CD14-positive monocyte (primary cell): Measurements from ENCODE around the gene FHL3. TPM values are rescaled to one million over a fixed set of nuclear protein-coding genes. Genes with fewer than 3 reads are reported as not detected.

Experiments used
- DNase-seq, 3 donors: peaks; one replicate each; pipeline ENCODE4 v3.0.0-alpha.2; 2011 to 2022
- H2AFZ ChIP-seq: 2 replicates; pipeline ENCODE4 v1.6.0; 2012; ENCODE audit warnings: mild to moderate bottlenecking, low read depth, low read length, inconsistent platforms; ENCODE audit not compliant: insufficient read depth, poor library complexity, severe bottlenecking
- H3K27ac ChIP-seq, 2 donors: 1 replicate in 1 of 2; 2 replicates in 1 of 2; pipeline ENCODE4 v1.5.1; 2012 to 2013; ENCODE audit warnings: low read length in 2 of 2, control low read depth in 1 of 2, inconsistent platforms in 1 of 2, low read depth in 1 of 2, mild to moderate bottlenecking in 1 of 2
- H3K27me3 ChIP-seq, 2 donors: one replicate each; pipeline versions ENCODE4 v1.6.0 to v1.6.1; 2011 to 2013; ENCODE audit warnings: low read length in 2 of 2; ENCODE audit not compliant: control insufficient read depth in 2 of 2, insufficient read depth in 2 of 2
- H3K36me3 ChIP-seq, 2 donors: replicated peaks in 1 of 2; 1 replicate in 1 of 2; 2 replicates in 1 of 2; pipeline versions ENCODE4 v1.5.1 to v1.6.1; 2012 to 2013; ENCODE audit warnings: low read length in 2 of 2, control low read depth in 1 of 2, inconsistent platforms in 1 of 2, mild to moderate bottlenecking in 1 of 2; ENCODE audit not compliant: insufficient read depth in 2 of 2, control insufficient read depth in 1 of 2
- H3K4me1 ChIP-seq, 2 donors: 1 replicate in 1 of 2; 2 replicates in 1 of 2; pipeline versions ENCODE4 v1.5.1 to v1.6.1; 2012 to 2013; ENCODE audit warnings: low read length in 2 of 2, control low read depth in 1 of 2, inconsistent platforms in 1 of 2, mild to moderate bottlenecking in 1 of 2, moderate library complexity in 1 of 2; ENCODE audit not compliant: insufficient read depth in 2 of 2, control insufficient read depth in 1 of 2
- H3K4me2 ChIP-seq: replicated peaks from 2 replicates; pipeline ENCODE3; 2012; ENCODE audit warnings: low read length, moderate library complexity, mild to moderate bottlenecking; ENCODE audit not compliant: poor library complexity, severe bottlenecking; ENCODE audit errors: extremely low read depth
- H3K4me3 ChIP-seq, 3 experiments: fragments of 200-600 bp in 1 of 3; sonication (generic) in 1 of 3; replicated peaks in 1 of 3; 1 replicate in 2 of 3; 2 replicates in 1 of 3; pipeline ENCODE4 v1.5.1; 2011 to 2013; ENCODE audit warnings: low read length in 3 of 3, mild to moderate bottlenecking in 3 of 3, control low read depth in 2 of 3, low read depth in 2 of 3, inconsistent platforms in 1 of 3, moderate library complexity in 1 of 3
- H3K79me2 ChIP-seq: 2 replicates; pipeline ENCODE4 v1.6.0; 2012; ENCODE audit warnings: mild to moderate bottlenecking, control low read depth, inconsistent platforms, low read length, moderate library complexity; ENCODE audit not compliant: insufficient read depth
- H3K9ac ChIP-seq: 2 replicates; pipeline ENCODE4 v1.6.0; 2017; ENCODE audit warnings: low read length, mild to moderate bottlenecking; ENCODE audit not compliant: insufficient read depth, poor library complexity, severe bottlenecking
- H3K9me3 ChIP-seq, 2 donors: replicated peaks in 1 of 2; 1 replicate in 1 of 2; 2 replicates in 1 of 2; pipeline versions ENCODE4 v1.5.1 to v1.6.1; 2012 to 2013; ENCODE audit warnings: low read length in 2 of 2, control low read depth in 1 of 2; ENCODE audit not compliant: control insufficient read depth in 1 of 2, insufficient read depth in 1 of 2
- H4K20me1 ChIP-seq: 2 replicates; pipeline ENCODE4 v1.6.0; 2012; ENCODE audit warnings: mild to moderate bottlenecking, low read length, control low read depth, moderate library complexity; ENCODE audit not compliant: insufficient read depth
- H3K27ac Mint-ChIP-seq, 7 donors: one replicate each; pipeline ENCODE4 v1.8.0; 2020; ENCODE audit warnings: mild to moderate bottlenecking in 7 of 7, mixed read lengths in 7 of 7, moderate library complexity in 6 of 7, inconsistent platforms in 2 of 7
- H3K27me3 Mint-ChIP-seq, 3 donors: one replicate each; pipeline ENCODE4 v1.8.0; 2021 to 2022; ENCODE audit warnings: low read depth in 3 of 3, mild to moderate bottlenecking in 3 of 3, mixed read lengths in 3 of 3, moderate library complexity in 3 of 3, inconsistent platforms in 1 of 3
- H3K36me3 Mint-ChIP-seq, 2 donors: one replicate each; pipeline ENCODE4 v1.8.0; 2020; ENCODE audit warnings: mixed read lengths in 2 of 2, inconsistent platforms in 1 of 2, mild to moderate bottlenecking in 1 of 2
- H3K4me1 Mint-ChIP-seq: one replicate; pipeline ENCODE4 v1.8.0; 2020; ENCODE audit warnings: mild to moderate bottlenecking, mixed read lengths
- H3K4me3 Mint-ChIP-seq, 2 donors: one replicate each; pipeline ENCODE4 v1.8.0; 2020; ENCODE audit warnings: mild to moderate bottlenecking in 2 of 2, mixed read lengths in 2 of 2, moderate library complexity in 1 of 2
- H3K9me3 Mint-ChIP-seq, 7 donors: one replicate each; pipeline ENCODE4 v1.8.0; 2020 to 2022; ENCODE audit warnings: mixed read lengths in 7 of 7, mild to moderate bottlenecking in 6 of 7, moderate library complexity in 6 of 7, inconsistent platforms in 2 of 7
- WGBS: methylation state at CpG from one replicate; pipeline ENCODE4 v1.1.5; 2013; ENCODE audit warnings: missing lambda C conversion rate; ENCODE audit not compliant: insufficient coverage; 5-methylcytosine and 5-hydroxymethylcytosine counted together
- intact Hi-C, 2 donors: fragments of 100-400 bp; cut with micrococcal nuclease; formaldehyde crosslinking; loops; one replicate each; pipeline versions ENCODE4 v1.15.0 to v1.15.1; 2023
- polyA plus RNA-seq, 3 donors: library from polyadenylated mRNA; depleted of rRNA in 1 of 3; unstranded in 2 of 3; stranded (reverse) in 1 of 3; fragments of 300-500 nt in 2 of 3; fragments of >200 nt in 1 of 3; fragmentation: Illumina TruSeq in 2 of 3; gene quantifications; 1 replicate in 2 of 3; 2 replicates in 1 of 3; pipeline ENCODE4 v1.2.3, GENCODE V29; 2012 to 2021
- TF ChIP-seq, protein P1 (sequence below): fragments of 200-600 bp; IDR thresholded peaks from one replicate; pipeline ENCODE4 v1.8.0; 2022; ENCODE audit warnings: antibody characterized with exemption, mild to moderate bottlenecking

The FHL3 gene
- polyA plus RNA-seq, 3 donors, result 24.7 to 32.3 (median 26.1) TPM

DNA sequence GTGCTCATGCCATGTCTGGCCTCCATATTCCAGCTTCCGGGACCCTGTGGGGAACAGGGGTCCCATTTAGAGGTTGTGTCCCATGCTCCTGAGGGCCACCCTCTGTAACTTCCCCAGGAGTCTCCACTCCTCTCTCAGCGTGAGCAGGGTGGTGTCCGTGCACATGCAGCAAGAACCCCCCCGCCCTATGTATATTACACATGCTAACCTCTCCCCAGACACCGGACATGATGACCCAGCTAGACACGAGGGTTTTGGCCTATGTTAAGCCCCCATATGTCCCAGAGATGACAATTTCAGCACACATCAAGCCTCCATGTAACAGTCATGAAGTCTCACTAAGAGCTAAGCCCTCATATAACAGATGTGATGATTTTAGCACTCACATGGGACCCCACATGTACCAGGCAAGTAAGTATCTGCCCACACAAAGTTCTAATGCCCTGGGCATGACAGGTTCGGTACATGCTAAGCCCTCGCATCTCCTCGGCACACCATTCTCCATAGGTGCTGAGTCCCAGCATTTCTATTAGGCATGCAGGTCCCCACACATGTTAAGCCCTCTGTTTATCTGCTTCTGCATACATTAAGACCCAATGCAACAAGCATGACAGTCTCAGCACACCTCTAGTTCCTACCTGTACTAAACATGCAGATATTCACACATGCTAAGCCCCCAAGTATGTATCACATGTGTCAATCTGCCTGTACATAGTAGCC is 7.1 kb downstream of the FHL3 start:
- TF ChIP-seq, protein P1, sequence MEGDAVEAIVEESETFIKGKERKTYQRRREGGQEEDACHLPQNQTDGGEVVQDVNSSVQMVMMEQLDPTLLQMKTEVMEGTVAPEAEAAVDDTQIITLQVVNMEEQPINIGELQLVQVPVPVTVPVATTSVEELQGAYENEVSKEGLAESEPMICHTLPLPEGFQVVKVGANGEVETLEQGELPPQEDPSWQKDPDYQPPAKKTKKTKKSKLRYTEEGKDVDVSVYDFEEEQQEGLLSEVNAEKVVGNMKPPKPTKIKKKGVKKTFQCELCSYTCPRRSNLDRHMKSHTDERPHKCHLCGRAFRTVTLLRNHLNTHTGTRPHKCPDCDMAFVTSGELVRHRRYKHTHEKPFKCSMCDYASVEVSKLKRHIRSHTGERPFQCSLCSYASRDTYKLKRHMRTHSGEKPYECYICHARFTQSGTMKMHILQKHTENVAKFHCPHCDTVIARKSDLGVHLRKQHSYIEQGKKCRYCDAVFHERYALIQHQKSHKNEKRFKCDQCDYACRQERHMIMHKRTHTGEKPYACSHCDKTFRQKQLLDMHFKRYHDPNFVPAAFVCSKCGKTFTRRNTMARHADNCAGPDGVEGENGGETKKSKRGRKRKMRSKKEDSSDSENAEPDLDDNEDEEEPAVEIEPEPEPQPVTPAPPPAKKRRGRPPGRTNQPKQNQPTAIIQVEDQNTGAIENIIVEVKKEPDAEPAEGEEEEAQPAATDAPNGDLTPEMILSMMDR, result no peak
- Mint-ChIP-seq H3K36me3 (peaks cover 32 to 37% of the 10 kb centered on the region in 2 donors), H3K4me1 (peaks cover 79% of the 10 kb centered on the region), H3K27me3 (peaks cover 0 to 3% (median 0%) of the 10 kb centered on the region in 3 donors), H3K4me3 (no peak overlapping the region), H3K9me3 (no peaks in the 10 kb centered on the region), H3K27ac (peak overlapping the region; percentile 93 to 98 (median 97))
- Histone ChIP-seq H3K27ac (peak overlapping the region; percentile 74 to 92), H3K9me3 (no peaks in the 10 kb centered on the region), H3K4me2 (no peak overlapping the region), H3K4me1 (peaks cover 87% of the 10 kb centered on the region in 2 donors), H3K27me3 (no peaks in the 10 kb centered on the region), H3K36me3 (peaks cover 19 to 20% of the 10 kb centered on the region in 2 donors), H3K9ac (no peak overlapping the region), H4K20me1 (peaks cover 6% of the 10 kb centered on the region), H2AFZ (no peak overlapping the region), H3K4me3 (peak overlapping the region in 1 of 3 experiments; percentile 61), H3K79me2 (peaks cover 59% of the 10 kb centered on the region)
- DNase-seq, result no peak
- intact Hi-C loops, result no loop called here
- 99% methylated on average over 8 of the region's 9 CpGs for WGBS

DNA sequence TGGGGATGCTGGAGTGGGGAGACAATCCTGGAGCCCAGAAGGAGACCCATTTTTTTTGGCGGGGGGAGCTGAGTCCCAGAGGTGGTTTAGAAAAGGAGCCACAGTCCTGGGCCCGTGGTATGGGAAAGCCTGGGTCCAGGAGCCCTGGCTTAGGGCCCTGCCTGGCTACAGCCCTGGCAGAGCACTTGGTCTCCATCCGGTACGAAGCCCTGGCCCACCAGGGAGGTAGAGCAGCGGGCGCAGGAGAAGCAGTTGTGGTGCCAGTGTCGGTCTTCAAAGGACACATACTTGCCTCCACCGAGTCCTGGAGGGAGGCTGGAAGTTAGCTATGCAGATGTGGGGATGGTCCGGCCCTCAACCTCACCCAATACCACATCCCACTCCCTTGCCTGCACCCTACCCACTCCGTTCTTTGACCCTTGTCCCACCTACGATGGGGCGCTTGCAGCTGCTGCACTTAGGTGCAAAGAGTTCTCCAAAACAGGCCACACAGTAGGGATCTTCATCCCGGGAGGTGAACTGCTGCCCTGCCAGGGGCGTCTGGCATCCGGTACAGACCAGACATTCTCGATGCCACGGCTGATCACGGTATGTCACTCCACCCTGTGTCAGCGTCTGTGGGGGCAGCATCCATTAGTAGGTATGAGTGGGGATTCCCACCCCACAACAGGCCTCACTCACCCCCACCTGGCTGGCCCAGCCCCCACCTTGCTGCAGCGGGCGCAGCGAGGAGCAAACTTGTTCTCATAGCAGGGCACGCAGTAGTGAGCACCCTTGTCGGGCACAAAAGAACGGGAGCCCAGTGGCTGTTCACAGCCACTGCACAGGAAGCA is 7.8 kb downstream of the FHL3 start:
- H3K36me3 Mint-ChIP-seq, result peaks cover 30 to 34% of the 10 kb centered on the region in 2 donors
- Histone ChIP-seq H3K36me3 (peaks cover 19 to 20% of the 10 kb centered on the region in 2 donors), H3K9ac (peak overlapping the region; percentile 57), H3K4me2 (peak overlapping the region; percentile 82), H4K20me1 (peaks cover 3% of the 10 kb centered on the region), H2AFZ (no peak overlapping the region), H3K79me2 (peaks cover 51% of the 10 kb centered on the region), H3K27ac (peak overlapping the region; percentile 74 to 92), H3K4me1 (peaks cover 79 to 80% of the 10 kb centered on the region in 2 donors), H3K9me3 (no peaks in the 10 kb centered on the region), H3K27me3 (no peaks in the 10 kb centered on the region), H3K4me3 (peak overlapping the region in 1 of 3 experiments; percentile 77)
- no peaks in the 10 kb centered on the region for H3K9me3 Mint-ChIP-seq
- TF ChIP-seq, protein P1, result no peak
- 94% methylated on average over 12 of the region's 25 CpGs for WGBS
- DNase-seq, result no peak
- intact Hi-C loops, result no loop called here
- H3K27me3 Mint-ChIP-seq, result peaks cover 0 to 3% (median 0%) of the 10 kb centered on the region in 3 donors
- H3K27ac Mint-ChIP-seq, result peak overlapping the region; percentile 95 to 98 (median 97)
- H3K4me1 Mint-ChIP-seq, result peaks cover 72% of the 10 kb centered on the region
- H3K4me3 Mint-ChIP-seq, result peak overlapping the region in 1 of 2 donors; percentile 85
